B cell (primary cell): ENCODE measurements around the gene ARAF. TPM values are rescaled to one million over a fixed set of nuclear protein-coding genes. Genes with fewer than 3 reads are reported as not detected.
A peak's percentile ranks its signal among the peaks of the same experiment; 100 is the strongest.

Experiments used
- ATAC-seq: fragments of 200-7000 bp; cut with Tn5 transposase; one replicate; pipeline ENCODE4 v1.10.0; 2021; ENCODE audit warnings: low read depth, mild to moderate bottlenecking, moderate number of reproducible peaks, moderate library complexity
- CTCF ChIA-PET: fragments of 350-600 bp; sonication (Branson Sonifier 250); formaldehyde crosslinking; loops from one replicate; lab custom pipeline; 2021; ENCODE audit warnings: antibody characterized with exemption, inconsistent platforms; lab: Charles Lee
- POLR2A ChIA-PET: fragments of 350-600 bp; sonication (Branson Sonifier 250); formaldehyde crosslinking; loops from one replicate; lab custom pipeline; 2021; ENCODE audit warnings: antibody characterized with exemption; lab: Charles Lee
- DNase-seq: peaks from one replicate; pipeline ENCODE4 v3.0.0; 2013
- H2AFZ ChIP-seq: 2 replicates; pipeline ENCODE4 v1.6.1; 2012; ENCODE audit warnings: mild to moderate bottlenecking, low read depth, low read length; ENCODE audit not compliant: insufficient read depth, poor library complexity, severe bottlenecking
- H3K27ac ChIP-seq, 2 donors: 1 replicate in 1 of 2; 2 replicates in 1 of 2; pipeline ENCODE4 v1.5.1; 2012 to 2013; ENCODE audit warnings: low read length in 2 of 2, mild to moderate bottlenecking in 2 of 2, moderate library complexity in 1 of 2
- H3K27me3 ChIP-seq, 4 experiments: fragments of 200-600 bp in 1 of 4; sonication (generic) in 1 of 4; replicated peaks in 1 of 4; 1 replicate in 2 of 4; 2 replicates in 2 of 4; pipeline versions ENCODE4 v1.6.1 to v1.7.0; 2013 to 2016; ENCODE audit warnings: low read length in 3 of 4, mild to moderate bottlenecking in 2 of 4, mixed read lengths in 1 of 4, moderate library complexity in 1 of 4; ENCODE audit not compliant: insufficient read depth in 4 of 4, control insufficient read depth in 3 of 4; ENCODE audit errors: control extremely low read depth in 1 of 4
- H3K36me3 ChIP-seq, 2 experiments: replicated peaks in 1 of 2; 1 replicate in 1 of 2; 2 replicates in 1 of 2; pipeline versions ENCODE4 v1.6.1 to v1.7.1; 2013; ENCODE audit warnings: low read length in 1 of 2; ENCODE audit not compliant: insufficient read depth in 2 of 2, control insufficient read depth in 1 of 2; ENCODE audit errors: control extremely low read depth in 1 of 2, extremely low read depth in 1 of 2
- H3K4me1 ChIP-seq, 2 donors: fragments of 200-600 bp in 1 of 2; sonication (generic) in 1 of 2; 1 replicate in 1 of 2; 2 replicates in 1 of 2; pipeline versions ENCODE4 v1.5.1 to v1.6.1; 2013 to 2017; ENCODE audit warnings: low read length in 2 of 2; ENCODE audit not compliant: control insufficient read depth in 2 of 2, insufficient read depth in 2 of 2
- H3K4me2 ChIP-seq: replicated peaks from 2 replicates; pipeline ENCODE3; 2012; ENCODE audit warnings: mild to moderate bottlenecking, low read depth, low read length; ENCODE audit not compliant: poor library complexity, severe bottlenecking
- H3K4me3 ChIP-seq, 5 experiments: fragments of 200-600 bp in 1 of 5; sonication (generic) in 1 of 5; 1 replicate in 3 of 5; 2 replicates in 2 of 5; pipeline versions ENCODE4 v1.5.1 to v1.7.0; 2011 to 2016; ENCODE audit warnings: low read length in 4 of 5, mild to moderate bottlenecking in 4 of 5, low read depth in 2 of 5, control low read depth in 1 of 5, moderate library complexity in 1 of 5; ENCODE audit not compliant: insufficient read depth in 1 of 5; ENCODE audit errors: control extremely low read depth in 1 of 5, extremely low read depth in 1 of 5
- H3K79me2 ChIP-seq: fragments of 200-600 bp; sonication (generic); one replicate; pipeline ENCODE4 v1.6.0; 2016; ENCODE audit warnings: low read length; ENCODE audit not compliant: control insufficient read depth, insufficient read depth
- H3K9ac ChIP-seq: fragments of 200-600 bp; sonication (generic); 2 replicates; pipeline ENCODE4 v1.6.1; 2017; ENCODE audit warnings: mild to moderate bottlenecking, low read length, moderate library complexity
- H3K9me3 ChIP-seq, 3 donors: one replicate each; pipeline versions ENCODE4 v1.6.1 to v1.7.1; 2013; ENCODE audit warnings: low read length in 2 of 3; ENCODE audit not compliant: control insufficient read depth in 2 of 3, insufficient read depth in 1 of 3; ENCODE audit errors: control extremely low read depth in 1 of 3
- H4K20me1 ChIP-seq: 2 replicates; pipeline ENCODE4 v1.6.0; 2012; ENCODE audit warnings: mild to moderate bottlenecking, low read length; ENCODE audit not compliant: insufficient read depth, control insufficient read depth, poor library complexity, severe bottlenecking
- H3K27ac Mint-ChIP-seq: one replicate; pipeline ENCODE4 v1.8.0; 2021; ENCODE audit warnings: mixed read lengths
- H3K27me3 Mint-ChIP-seq: one replicate; pipeline ENCODE4 v1.8.0; 2021; ENCODE audit warnings: mixed read lengths
- H3K4me1 Mint-ChIP-seq: one replicate; pipeline ENCODE4 v1.8.0; 2021; ENCODE audit warnings: mixed read lengths
- H3K4me3 Mint-ChIP-seq: one replicate; pipeline ENCODE4 v1.8.0; 2021; ENCODE audit warnings: mixed read lengths
- H3K9me3 Mint-ChIP-seq: one replicate; pipeline ENCODE4 v1.8.0; 2022; ENCODE audit warnings: mixed read lengths; ENCODE audit not compliant: insufficient read depth
- EZH2 ChIP-seq: IDR thresholded peaks from 2 replicates; pipeline ENCODE4 v1.6.1; 2012; ENCODE audit warnings: borderline replicate concordance, low read depth, mild to moderate bottlenecking, moderate library complexity, low read length; ENCODE audit not compliant: insufficient read depth, poor library complexity, severe bottlenecking
- WGBS: methylation state at CpG from one replicate; pipeline ENCODE4 v1.1.5; 2013; ENCODE audit warnings: missing lambda C conversion rate; ENCODE audit not compliant: insufficient coverage; 5-methylcytosine and 5-hydroxymethylcytosine counted together
- intact Hi-C: fragments of 100-400 bp; cut with micrococcal nuclease; formaldehyde crosslinking; loops from one replicate; pipeline ENCODE4 v1.10.0; 2022
- polyA plus RNA-seq: library from polyadenylated mRNA; depleted of rRNA; stranded (reverse); fragments of >200 nt; gene quantifications from 2 replicates; pipeline ENCODE4 v1.2.3, GENCODE V29; 2012
- total RNA-seq, 2 donors: library from RNA; stranded (reverse); fragments of 120-200 nt in 1 of 2; gene quantifications; 1 replicate in 1 of 2; 2 replicates in 1 of 2; pipeline versions ENCODE4 v1.2.3 to v1.2.4, GENCODE V29; 2013 to 2022
- TF ChIP-seq, protein P1 (sequence below): fragments of 200-600 bp; IDR thresholded peaks from one replicate; pipeline ENCODE4 v1.8.0; 2022; ENCODE audit warnings: antibody characterized with exemption, mild to moderate bottlenecking

ARAF gene
- total and polyA plus RNA-seq, 2 donors (not counting 1 experiment from before 2014, with no cell fraction given) = 97.9 to 127 TPM

DNA sequence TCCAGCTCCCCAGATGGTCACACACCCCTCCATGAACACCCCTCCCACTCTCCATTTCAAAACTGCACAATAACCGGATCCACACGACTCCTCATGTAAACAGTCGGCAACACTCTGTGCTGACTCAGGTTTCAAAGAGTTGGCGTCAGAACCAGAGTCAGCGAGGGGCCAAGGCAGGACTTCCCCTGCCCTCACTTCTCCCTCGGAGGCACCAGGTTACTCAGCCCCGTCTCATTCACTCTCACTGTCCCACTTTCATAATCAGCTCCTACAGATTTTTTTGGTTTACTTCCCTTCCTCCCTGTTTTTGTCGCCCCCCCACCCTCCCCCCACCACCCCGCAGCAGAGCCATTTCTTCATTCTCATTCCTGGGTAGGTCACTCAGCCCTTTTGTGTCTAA lies 18.5 kb downstream of the ARAF start:
- intact Hi-C loops = no loop called here
- Mint-ChIP-seq H3K9me3 (no peaks in the 10 kb centered on the region), H3K27me3 (peaks cover 14% of the 10 kb centered on the region), H3K4me3 (no peak overlapping the region), H3K27ac (no peak overlapping the region), H3K4me1 (peaks cover 12% of the 10 kb centered on the region)
- CTCF ChIA-PET = no interaction called here
- H3K4me1 ChIP-seq = peaks cover 5 to 13% of the 10 kb centered on the region in 2 donors
- H2AFZ ChIP-seq = no peak overlapping the region
- no peak overlapping the region for H3K9ac ChIP-seq
- ATAC-seq = no peak
- no peak for TF ChIP-seq EZH2
- TF ChIP-seq, protein P1, sequence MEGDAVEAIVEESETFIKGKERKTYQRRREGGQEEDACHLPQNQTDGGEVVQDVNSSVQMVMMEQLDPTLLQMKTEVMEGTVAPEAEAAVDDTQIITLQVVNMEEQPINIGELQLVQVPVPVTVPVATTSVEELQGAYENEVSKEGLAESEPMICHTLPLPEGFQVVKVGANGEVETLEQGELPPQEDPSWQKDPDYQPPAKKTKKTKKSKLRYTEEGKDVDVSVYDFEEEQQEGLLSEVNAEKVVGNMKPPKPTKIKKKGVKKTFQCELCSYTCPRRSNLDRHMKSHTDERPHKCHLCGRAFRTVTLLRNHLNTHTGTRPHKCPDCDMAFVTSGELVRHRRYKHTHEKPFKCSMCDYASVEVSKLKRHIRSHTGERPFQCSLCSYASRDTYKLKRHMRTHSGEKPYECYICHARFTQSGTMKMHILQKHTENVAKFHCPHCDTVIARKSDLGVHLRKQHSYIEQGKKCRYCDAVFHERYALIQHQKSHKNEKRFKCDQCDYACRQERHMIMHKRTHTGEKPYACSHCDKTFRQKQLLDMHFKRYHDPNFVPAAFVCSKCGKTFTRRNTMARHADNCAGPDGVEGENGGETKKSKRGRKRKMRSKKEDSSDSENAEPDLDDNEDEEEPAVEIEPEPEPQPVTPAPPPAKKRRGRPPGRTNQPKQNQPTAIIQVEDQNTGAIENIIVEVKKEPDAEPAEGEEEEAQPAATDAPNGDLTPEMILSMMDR = no peak
- POLR2A ChIA-PET = no interaction called here
- H3K27me3 ChIP-seq = no peaks in the 10 kb centered on the region
- H3K79me2 ChIP-seq = no peaks in the 10 kb centered on the region
- H3K36me3 ChIP-seq = no peaks in the 10 kb centered on the region
- WGBS = 63% methylated on average over 5 of the region's 9 CpGs
- H3K27ac ChIP-seq = no peak overlapping the region
- H3K4me2 ChIP-seq = no peak overlapping the region
- DNase-seq = no peak
- no peaks in the 10 kb centered on the region for H3K9me3 ChIP-seq
- H4K20me1 ChIP-seq = no peaks in the 10 kb centered on the region
- no peak overlapping the region for H3K4me3 ChIP-seq

DNA sequence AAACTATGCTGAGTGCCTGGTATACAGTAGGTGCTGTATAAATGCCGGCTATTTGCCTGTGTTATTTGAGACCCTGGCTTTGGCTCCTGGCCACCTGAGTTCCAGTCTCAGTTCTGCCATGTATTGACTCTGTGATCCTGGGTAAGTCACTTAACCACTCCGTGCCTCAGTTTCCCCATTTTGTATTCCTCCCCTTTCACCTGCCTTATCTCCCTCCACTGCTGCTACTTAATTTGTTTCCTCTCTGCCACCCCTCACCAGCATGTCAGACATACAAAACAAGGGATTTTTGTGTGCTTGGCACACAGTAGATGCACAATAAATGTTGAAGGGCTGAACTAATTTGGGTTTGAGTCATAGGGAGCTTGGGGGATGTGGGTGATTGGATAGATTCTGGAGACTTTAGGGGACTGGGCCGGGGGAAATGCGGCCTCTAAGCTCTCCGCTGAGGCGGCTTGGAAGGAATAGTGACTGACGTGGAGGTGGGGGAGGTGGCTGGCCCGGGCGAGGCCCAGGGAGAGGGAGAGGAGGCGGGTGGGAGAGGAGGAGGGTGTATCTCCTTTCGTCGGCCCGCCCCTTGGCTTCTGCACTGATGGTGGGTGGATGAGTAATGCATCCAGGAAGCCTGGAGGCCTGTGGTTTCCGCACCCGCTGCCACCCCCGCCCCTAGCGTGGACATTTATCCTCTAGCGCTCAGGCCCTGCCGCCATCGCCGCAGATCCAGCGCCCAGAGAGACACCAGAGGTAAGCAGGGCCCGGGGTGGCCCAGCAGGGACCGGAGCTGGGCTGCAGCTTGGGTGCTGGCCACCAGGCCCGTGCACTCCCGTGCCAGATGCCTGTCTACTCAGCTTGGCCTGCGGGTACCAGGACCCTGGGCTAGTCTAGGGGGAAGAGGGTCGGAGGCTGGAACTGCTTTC lies 21.0 kb downstream of the ARAF start, which contains the start of gene TIMP1:
Gene TIMP1 (plus strand): TSS at position 706 of the 917 bp plus-strand sequence. CDS start 980 bp downstream, outside the sequence.
- H3K4me1 Mint-ChIP-seq = peaks cover 12% of the 10 kb centered on the region
- Histone ChIP-seq H3K4me3 (peak within 1 kb of the TSS; percentile 5 to 49 (median 27)), H4K20me1 (no peaks in the 10 kb centered on the region), H3K4me1 (peaks cover 5 to 13% of the 10 kb centered on the region in 2 donors), H3K9ac (peak within 1 kb of the TSS; percentile 36), H2AFZ (peak within 1 kb of the TSS; percentile 64), H3K4me2 (peak within 1 kb of the TSS; percentile 68), H3K27me3 (no peaks in the 10 kb centered on the region), H3K79me2 (no peaks in the 10 kb centered on the region), H3K9me3 (no peaks in the 10 kb centered on the region), H3K36me3 (no peaks in the 10 kb centered on the region), H3K27ac (no peak within 1 kb of the TSS)
- peak within 1 kb of the TSS; percentile 46 for H3K4me3 Mint-ChIP-seq
- no peaks in the 10 kb centered on the region for H3K9me3 Mint-ChIP-seq
- POLR2A ChIA-PET = interaction anchor here (0.7 to 1.3 kb wide), 2 partner anchors 13 to 58 kb away, joined by 3 read pairs; no protein-coding TSS in a partner anchor
- CTCF ChIA-PET = no interaction called here
- peak within 1 kb of the TSS; percentile 1 for H3K27ac Mint-ChIP-seq
- TF ChIP-seq EZH2 = no peak
- TF ChIP-seq, protein P1 = no peak
- WGBS = 4% methylated on average over 19 of the region's 28 CpGs
- peak; percentile 89 for ATAC-seq
- intact Hi-C loops = no loop called here
- DNase-seq = peak; percentile 51
- peaks cover 8% of the 10 kb centered on the region for H3K27me3 Mint-ChIP-seq
